ENCODE data around the gene GDF15.
A peak's percentile ranks its signal among the peaks of the same experiment; 100 is the strongest.

Gene GDF15

DNA sequence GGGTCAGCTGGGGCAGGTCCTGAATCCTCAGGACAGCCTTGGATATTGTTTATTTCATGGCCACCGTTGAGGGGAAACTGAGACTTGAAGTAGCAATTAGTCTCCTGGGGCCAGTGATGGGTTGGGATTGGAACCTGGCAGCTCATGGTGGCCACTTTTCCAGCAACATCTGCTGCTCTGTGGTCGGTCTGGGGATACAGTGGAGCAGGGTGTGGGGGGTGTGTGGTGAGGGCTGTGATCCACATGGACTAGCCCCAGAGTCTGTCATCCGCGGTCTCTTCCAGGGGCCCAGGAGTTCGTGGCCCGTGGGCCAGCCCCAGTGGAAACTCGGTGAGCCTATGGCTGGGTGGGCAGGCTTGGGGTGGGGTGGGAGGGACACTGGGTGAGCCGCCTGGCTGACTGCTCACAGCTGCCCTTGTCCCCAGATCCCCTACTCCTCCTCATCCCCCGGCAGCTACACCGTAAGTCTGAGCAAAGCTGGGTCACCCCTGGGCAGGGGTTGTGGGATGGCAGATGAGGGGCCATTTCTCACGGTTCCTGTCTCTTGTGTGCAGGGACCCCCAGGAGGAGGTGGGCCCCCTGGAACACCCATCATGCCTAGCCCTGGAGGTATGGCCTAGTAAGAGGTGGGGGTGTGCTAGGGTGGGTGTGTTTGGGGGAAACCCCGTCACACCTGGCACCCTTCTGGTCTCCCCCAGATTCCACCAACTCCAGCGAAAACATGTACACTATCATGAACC, 46.5 kb downstream of the GDF15 start:
- no peak for DNase-seq

DNA sequence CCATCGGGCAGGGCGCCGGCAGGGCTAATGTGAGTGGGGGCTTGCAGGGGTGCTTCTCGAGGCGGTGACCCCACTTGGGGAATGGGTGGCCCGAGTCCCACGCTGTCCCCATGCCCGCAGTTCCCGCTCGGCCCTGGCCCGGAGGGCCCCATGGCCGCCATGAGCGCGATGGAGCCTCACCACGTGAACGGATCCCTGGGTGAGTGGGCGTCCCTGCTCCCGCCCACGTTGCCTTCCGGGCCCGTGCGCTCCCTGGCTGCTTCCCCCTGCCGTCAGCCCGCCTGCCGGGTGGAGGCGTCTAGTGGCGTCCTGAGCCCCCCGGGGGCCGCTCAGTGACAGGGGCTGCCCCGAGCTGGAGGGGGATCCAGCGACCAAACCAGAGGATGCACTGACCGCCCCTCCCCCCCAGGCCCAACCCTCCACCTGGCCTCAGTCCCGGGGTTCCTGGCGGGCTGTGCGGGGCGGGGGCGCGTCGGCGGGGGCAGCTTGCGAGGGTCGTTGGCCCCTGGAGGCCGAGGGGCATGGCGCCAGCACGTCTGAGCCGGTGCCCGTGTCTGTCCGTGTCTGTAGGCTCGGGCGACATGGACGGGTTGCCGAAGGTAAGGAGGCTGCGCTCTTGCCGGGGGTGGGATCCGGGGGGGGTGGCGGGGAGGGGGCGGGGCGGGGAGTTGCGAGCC, 47.2 kb downstream of the GDF15 start:
- DNase-seq, result peak in 1 of 4 experiments; percentile 42

- no peak for DNase-seq
Measured at GRCh38 chr19:18433735-18434398, 47.9 kb downstream of the GDF15 start.

GRCh38 chr19:18434411-18435175, 48.6 kb downstream of the GDF15 start:
- no peak for DNase-seq

- no peak for DNase-seq
Measured at GRCh38 chr19:18435178-18435841, 49.4 kb downstream of the GDF15 start.

- no peak for DNase-seq
Measured at GRCh38 chr19:18435842-18436670, 50.1 kb downstream of the GDF15 start.

DNA sequence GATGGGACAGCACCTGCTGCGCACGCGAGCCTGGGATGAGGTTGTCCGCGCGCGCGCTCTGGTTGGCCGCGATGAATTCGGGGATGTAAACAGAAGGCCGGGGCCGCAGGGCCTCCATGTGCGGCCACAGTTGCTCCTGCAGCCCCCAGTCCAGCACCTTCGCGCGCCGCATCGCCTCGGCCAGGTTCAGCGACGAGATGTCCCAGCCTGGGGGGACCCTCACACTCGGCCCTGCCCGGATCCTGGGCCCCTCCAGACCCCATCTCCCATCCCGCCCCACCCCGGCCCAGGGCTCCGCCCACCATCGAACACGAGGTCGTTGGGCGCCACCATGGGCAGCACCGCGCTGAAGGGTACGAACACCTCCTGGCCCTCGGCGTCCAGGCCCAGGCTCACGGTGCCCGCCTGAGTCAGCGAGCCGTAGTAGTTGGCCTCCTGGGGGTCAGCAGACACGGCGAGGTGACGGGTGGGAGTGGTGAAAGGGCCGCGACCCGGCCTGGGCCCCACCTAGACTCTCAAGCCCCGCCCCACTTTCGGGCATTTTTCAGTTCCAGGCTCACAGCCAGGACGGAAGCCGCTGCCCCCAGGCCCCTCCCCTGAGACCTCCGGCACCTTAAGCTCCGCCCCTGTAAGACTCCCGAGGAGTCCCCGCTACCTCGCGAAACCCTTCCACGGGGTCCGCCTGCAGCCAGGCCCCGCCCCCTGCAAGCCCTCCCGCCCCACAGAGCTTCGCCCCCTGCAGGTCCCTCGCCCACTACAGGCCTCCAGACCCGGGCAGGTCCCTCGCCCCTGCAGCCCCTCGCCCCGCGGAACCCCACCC, 50.9 kb downstream of the GDF15 start:
- peak in 2 of 4 experiments; percentile 54 to 71 for DNase-seq

DNA sequence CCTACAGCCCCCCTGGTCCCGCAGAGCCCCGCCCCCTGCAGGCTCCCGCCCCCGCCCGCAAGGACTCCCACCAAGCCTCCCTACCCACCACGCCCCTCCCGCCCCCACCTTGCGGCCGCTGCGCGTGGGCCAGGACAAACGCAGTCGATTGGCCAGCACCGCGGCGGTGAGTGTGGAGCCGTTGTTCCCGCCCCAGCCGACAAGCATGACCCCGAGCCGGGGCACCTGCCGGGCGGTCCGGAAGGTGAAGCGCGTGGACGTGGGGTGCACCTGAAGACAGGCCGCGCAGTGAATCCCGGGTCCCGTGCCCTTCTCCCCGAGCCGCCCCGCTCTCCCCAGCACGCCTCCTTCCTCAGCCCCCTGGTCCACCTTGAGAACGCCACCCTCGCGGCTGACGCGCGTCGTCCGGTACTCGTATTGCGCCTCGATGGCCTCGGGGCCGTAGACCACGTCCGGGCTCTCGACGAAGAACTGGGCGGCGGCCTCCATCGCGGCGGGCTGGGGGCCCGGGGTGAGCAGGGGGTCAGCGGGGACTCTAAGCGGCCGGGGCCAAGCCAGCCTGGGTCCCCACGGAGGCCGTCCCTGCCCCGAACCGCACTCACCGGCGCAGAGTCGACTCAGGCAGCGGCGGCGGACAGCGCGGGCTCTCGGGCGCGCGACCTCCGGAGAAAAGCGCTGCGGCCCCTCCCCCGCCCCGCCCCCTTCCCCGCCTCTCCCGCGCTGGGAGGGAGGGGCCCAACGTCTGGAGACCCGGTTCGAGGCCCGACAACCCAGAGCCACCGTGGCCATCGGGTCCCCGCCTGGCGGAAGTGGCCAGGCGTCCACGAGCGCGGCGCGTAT, 51.8 kb downstream of the GDF15 start, which contains the start of gene ISYNA1:
ISYNA1 (minus strand) TSS at position 643 of the 840 bp plus-strand sequence; CDS start at position 489, 154 bp downstream.
- peak in 2 of 4 experiments; percentile 18 to 63 for DNase-seq

DNA sequence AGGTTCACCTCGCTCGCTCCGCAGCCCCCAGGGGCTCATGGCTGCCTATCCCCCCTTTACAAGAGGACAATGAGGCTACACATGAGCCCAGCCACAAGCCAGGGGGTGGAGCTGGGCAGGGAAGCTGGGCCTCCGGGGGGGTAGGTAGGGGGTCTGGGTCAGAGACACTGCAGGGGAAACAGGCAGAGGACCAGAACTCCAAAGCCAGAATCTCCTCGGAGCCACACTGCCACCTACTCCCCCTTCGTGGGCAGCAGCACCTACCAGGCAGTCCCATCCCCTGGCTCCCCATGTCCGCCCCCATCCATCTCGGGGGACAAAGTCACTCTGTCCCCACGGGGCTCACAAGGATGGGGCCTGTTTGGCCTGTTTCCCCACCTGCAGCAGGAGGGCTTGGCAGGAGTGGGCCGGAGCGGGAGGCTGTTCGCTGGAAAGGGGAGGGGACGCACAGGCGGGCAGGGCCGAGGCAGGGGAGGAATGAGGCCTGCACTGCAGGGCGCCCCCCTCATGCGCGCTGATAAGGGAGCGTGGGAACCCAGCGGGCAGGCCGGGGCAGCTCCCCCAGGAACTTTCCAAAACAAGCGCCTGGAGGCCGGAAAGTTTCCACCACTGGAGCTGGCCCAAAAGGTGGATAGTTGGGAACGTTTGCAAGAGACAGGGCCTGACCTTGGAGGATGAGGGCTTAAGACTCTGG, 52.5 kb downstream of the GDF15 start:
- DNase-seq, result no peak
